PC-9 (cell line): ENCODE data around the gene CYS1. TPM values are rescaled to one million over a fixed set of nuclear protein-coding genes. Genes with fewer than 3 reads are reported as not detected.

Experiments used
- BruUV-seq: library from RNA; stranded (reverse); fragments of 400-500 nt; replicated peaks from 2 replicates; lab custom pipeline; 2021; lab: Mats Ljungman, UMichigan
- CTCF ChIA-PET: fragments of 300-600 bp; sonication (Branson Sonifier 250); formaldehyde crosslinking; loops from one replicate; lab custom pipeline; 2022; ENCODE audit warnings: antibody characterized with exemption; lab: Charles Lee
- POLR2A ChIA-PET: fragments of 300-600 bp; sonication (Branson Sonifier 250); formaldehyde crosslinking; loops from one replicate; lab custom pipeline; 2022; ENCODE audit warnings: antibody characterized with exemption; ENCODE audit not compliant: unreplicated experiment; lab: Charles Lee
- DNase-seq, 2 experiments: peaks; one replicate each; pipeline versions ENCODE4 v3.0.0 to v3.0.0-alpha.2; 2015 to 2022; ENCODE audit warnings: mixed read lengths in 1 of 2
- H2AFZ ChIP-seq: fragments of 200-600 bp; sonication (generic); 2 replicates; pipeline ENCODE4 v1.8.1; 2017; ENCODE audit warnings: antibody characterized with exemption
- H3F3A ChIP-seq: fragments of 200-600 bp; sonication (generic); 2 replicates; pipeline ENCODE4 v1.8.1; 2017; ENCODE audit warnings: antibody characterized with exemption, mild to moderate bottlenecking, low read depth; ENCODE audit not compliant: insufficient read depth
- H3K27ac ChIP-seq: fragments of 200-600 bp; sonication (generic); 2 replicates; pipeline ENCODE4 v1.6.1; 2016; ENCODE audit warnings: mixed run types
- H3K27me3 ChIP-seq: fragments of 200-600 bp; sonication (generic); 2 replicates; pipeline ENCODE4 v1.6.1; 2016; ENCODE audit warnings: low read depth, mixed run types; ENCODE audit not compliant: insufficient read depth
- H3K36me3 ChIP-seq: fragments of 200-600 bp; sonication (generic); 2 replicates; pipeline ENCODE4 v1.6.1; 2016; ENCODE audit warnings: low read depth, mixed run types
- H3K4me1 ChIP-seq: fragments of 200-600 bp; sonication (generic); replicated peaks from 2 replicates; pipeline ENCODE4 v1.6.1; 2016; ENCODE audit warnings: mixed run types; ENCODE audit not compliant: insufficient read depth
- H3K4me2 ChIP-seq: fragments of 200-600 bp; sonication (generic); 2 replicates; pipeline ENCODE4 v1.6.1; 2017; ENCODE audit warnings: mixed run types
- H3K4me3 ChIP-seq: fragments of 200-600 bp; sonication (generic); 2 replicates; pipeline ENCODE4 v1.6.1; 2016; ENCODE audit warnings: mixed run types
- H3K79me2 ChIP-seq: fragments of 200-600 bp; sonication (generic); 2 replicates; pipeline ENCODE4 v1.6.1; 2017; ENCODE audit warnings: low read depth, mixed run types
- H3K9me2 ChIP-seq: fragments of 200-600 bp; sonication (generic); 2 replicates; pipeline ENCODE4 v1.8.1; 2017; ENCODE audit warnings: mild to moderate bottlenecking; ENCODE audit not compliant: insufficient read depth
- H3K9me3 ChIP-seq: fragments of 200-600 bp; sonication (generic); 2 replicates; pipeline ENCODE4 v1.8.1; 2016; ENCODE audit warnings: low read depth; ENCODE audit not compliant: insufficient read depth
- H4K20me1 ChIP-seq: fragments of 200-600 bp; sonication (generic); 2 replicates; pipeline ENCODE4 v1.8.1; 2017; ENCODE audit not compliant: insufficient read depth
- CTCF ChIP-seq: fragments of 200-600 bp; sonication (generic); conservative IDR thresholded peaks from 2 replicates; pipeline ENCODE4 v1.6.1; 2017; ENCODE audit warnings: mixed run types, antibody characterized with exemption, mild to moderate bottlenecking, moderate library complexity
- EZH2 ChIP-seq: fragments of 200-600 bp; sonication (generic); IDR thresholded peaks from 2 replicates; pipeline ENCODE4 v1.8.0; 2017; ENCODE audit warnings: antibody characterized with exemption, low read depth
- intact Hi-C: fragments of 100-400 bp; cut with micrococcal nuclease; formaldehyde crosslinking; loops from one replicate; pipeline ENCODE4 v1.10.0; 2022; ENCODE audit not compliant: unreplicated experiment
- total RNA-seq: library from RNA; stranded (reverse); gene quantifications from 2 replicates; pipeline ENCODE4 v1.2.3, GENCODE V29; 2021

CYS1 gene
- total RNA-seq, 1 experiment from 2014 or later, result 0.61 TPM

GRCh38 chr2:10008809-10009176 lies 71.4 kb downstream of the CYS1 start:
- Histone ChIP-seq H2AFZ (no peak overlapping the region), H3K4me3 (no peak overlapping the region), H3K27me3 (no peaks in the 10 kb centered on the region), H3K79me2 (no peaks in the 10 kb centered on the region), H3K4me2 (no peak overlapping the region), H3K36me3 (no peaks in the 10 kb centered on the region), H3K9me2 (no peaks in the 10 kb centered on the region), H3K4me1 (no peaks in the 10 kb centered on the region), H3F3A (peaks cover 5% of the 10 kb centered on the region; the same call in 1 of the 2 replicates), H3K9me3 (no peaks in the 10 kb centered on the region), H4K20me1 (no peaks in the 10 kb centered on the region), H3K27ac (no peak overlapping the region)
- intact Hi-C loops, result no loop called here
- no peak for DNase-seq
- POLR2A ChIA-PET, result interaction anchor here (0.5 kb wide), 1 partner anchor 166 kb away, joined by 3 read pairs; the partner anchor contains the start of gene TAF1B
- BruUV-seq, result no TSS peak
- TF ChIP-seq EZH2 (no peak), CTCF (no peak)
- CTCF ChIA-PET, result no interaction called here

GRCh38 chr2:10007921-10008808 lies 72.0 kb downstream of the CYS1 start:
- no peak overlapping the region for H3K27ac ChIP-seq
- no peak for TF ChIP-seq EZH2
- no TSS peak for BruUV-seq
- no peaks in the 10 kb centered on the region for H3K9me3 ChIP-seq
- H3K27me3 ChIP-seq, result no peaks in the 10 kb centered on the region
- no peaks in the 10 kb centered on the region for H3K79me2 ChIP-seq
- H4K20me1 ChIP-seq, result no peaks in the 10 kb centered on the region
- CTCF ChIA-PET, result no interaction called here
- no peak overlapping the region for H3K4me3 ChIP-seq
- POLR2A ChIA-PET, result interaction anchor here (0.5 kb wide), 1 partner anchor 165 kb away, joined by 3 read pairs; the partner anchor contains the start of gene TAF1B
- H3K9me2 ChIP-seq, result no peaks in the 10 kb centered on the region
- H3F3A ChIP-seq, result peaks cover 5% of the 10 kb centered on the region; the same call in 1 of the 2 replicates
- H2AFZ ChIP-seq, result no peak overlapping the region
- H3K4me2 ChIP-seq, result no peak overlapping the region
- DNase-seq, result no peak
- no peaks in the 10 kb centered on the region for H3K36me3 ChIP-seq
- no peaks in the 10 kb centered on the region for H3K4me1 ChIP-seq
- intact Hi-C loops, result no loop called here

GRCh38 chr2:10007435-10007834 lies 72.8 kb downstream of the CYS1 start:
- TF ChIP-seq EZH2 (no peak), CTCF (no peak)
- no peaks in the 10 kb centered on the region for H3K36me3 ChIP-seq

More at GRCh38 chr2:10007435-10007834, 72.8 kb downstream of the CYS1 start:
- no TSS peak for BruUV-seq
- Histone ChIP-seq H3K27me3 (no peaks in the 10 kb centered on the region), H3K4me3 (no peak overlapping the region), H4K20me1 (no peaks in the 10 kb centered on the region), H3K4me1 (no peaks in the 10 kb centered on the region), H2AFZ (no peak overlapping the region), H3K9me3 (no peaks in the 10 kb centered on the region), H3K4me2 (no peak overlapping the region), H3K9me2 (no peaks in the 10 kb centered on the region), H3K79me2 (no peaks in the 10 kb centered on the region), H3F3A (peaks cover 5% of the 10 kb centered on the region; the same call in 1 of the 2 replicates), H3K27ac (no peak overlapping the region)
- DNase-seq, result no peak
- intact Hi-C loops, result no loop called here
- ChIA-PET CTCF (interaction anchor here (1.0 kb wide), 1 partner anchor 29 kb away, joined by 3 read pairs; no protein-coding TSS in a partner anchor), POLR2A (no interaction called here)

Other genes starting within 250 kb of the CYS1 start
- gene TAF1B, start 236.9 kb downstream of the CYS1 start, total RNA-seq, result 23.8 and 24.8 TPM in 2 replicates
- 8.6 and 10.6 TPM in 2 replicates for gene GRHL1, start 128.7 kb downstream of the CYS1 start, total RNA-seq
- 10.9 and 14.6 TPM in 2 replicates for gene KLF11, start 36.9 kb downstream of the CYS1 start, total RNA-seq
- gene RRM2, start 42.3 kb upstream of the CYS1 start, total RNA-seq, result 90.4 and 105 TPM in 2 replicates
- gene HPCAL1, start 222.5 kb upstream of the CYS1 start, total RNA-seq, result 91.1 and 105 TPM in 2 replicates